GM18505 (cell line): ENCODE measurements around the gene SLMAP.

Experiments used
- ATAC-seq: cut with Tn5 transposase; IDR thresholded peaks from one replicate; pipeline ENCODE4 v1.9.1; 2021; ENCODE audit not compliant: unreplicated experiment
- POLR2A ChIP-seq: IDR thresholded peaks from 4 replicates; pipeline ENCODE4 v1.6.1; 2011; ENCODE audit warnings: borderline replicate concordance; ENCODE audit not compliant: insufficient read depth, insufficient read length; ENCODE audit errors: extremely low read depth

Gene SLMAP

GRCh38 chr3:57937092-57937491, 181.0 kb downstream of the SLMAP start:
- ATAC-seq = no peak
- TF ChIP-seq POLR2A = no peak

- TF ChIP-seq POLR2A = no peak
- ATAC-seq = no peak
Observed at GRCh38 chr3:57939775-57940174, 183.7 kb downstream of the SLMAP start.

- no peak for ATAC-seq
- no peak for TF ChIP-seq POLR2A
Observed at GRCh38 chr3:57942388-57942787, 186.3 kb downstream of the SLMAP start.

GRCh38 chr3:57942872-57943283, 186.8 kb downstream of the SLMAP start:
- ATAC-seq = no peak
- no peak for TF ChIP-seq POLR2A

- TF ChIP-seq POLR2A = no peak
- no peak for ATAC-seq
Observed at GRCh38 chr3:57943525-57944495, 187.7 kb downstream of the SLMAP start.

- no peak for TF ChIP-seq POLR2A
- no peak for ATAC-seq
Observed at GRCh38 chr3:57946970-57947381, 190.9 kb downstream of the SLMAP start.

GRCh38 chr3:57948080-57948671, 192.1 kb downstream of the SLMAP start:
- TF ChIP-seq POLR2A = no peak
- no peak for ATAC-seq

- no peak for TF ChIP-seq POLR2A
- no peak for ATAC-seq
Observed at GRCh38 chr3:57948781-57949242, 192.7 kb downstream of the SLMAP start.

GRCh38 chr3:57949344-57949743, 193.2 kb downstream of the SLMAP start:
- ATAC-seq = no peak
- no peak for TF ChIP-seq POLR2A

- TF ChIP-seq POLR2A = no peak
- no peak for ATAC-seq
Observed at GRCh38 chr3:57949785-57950615, 193.9 kb downstream of the SLMAP start.

- ATAC-seq = no peak
- no peak for TF ChIP-seq POLR2A
Observed at GRCh38 chr3:57951066-57951882, 195.2 kb downstream of the SLMAP start.

GRCh38 chr3:57952208-57952631, 196.1 kb downstream of the SLMAP start:
- no peak for TF ChIP-seq POLR2A
- no peak for ATAC-seq
